GM18873 (cell line): ENCODE data around the gene MTHFR.
"Not testable (repeated sequence)": the region's sequence is repeated elsewhere in the genome, so short reads cannot be mapped to it uniquely, and the experiment has no call there.

Experiments used
- ATAC-seq: cut with Tn5 transposase; IDR thresholded peaks from one replicate; pipeline ENCODE4 v1.9.1; 2021; ENCODE audit warnings: mild to moderate bottlenecking, moderate library complexity, moderate number of reproducible peaks; ENCODE audit not compliant: unreplicated experiment, low FRiP score

MTHFR gene

GRCh38 chr1:11833900-11834299, 28.1 kb upstream of the MTHFR start:
- ATAC-seq: no peak

GRCh38 chr1:11833497-11833896, 27.7 kb upstream of the MTHFR start:
- no peak for ATAC-seq

GRCh38 chr1:11831945-11832725, 26.4 kb upstream of the MTHFR start:
- no peak for ATAC-seq

- ATAC-seq: no peak
These were observed 22.7 kb upstream of the MTHFR start for GRCh38 chr1:11828511-11828910.

GRCh38 chr1:11826946-11827345, 21.2 kb upstream of the MTHFR start:
- no peak for ATAC-seq

GRCh38 chr1:11825131-11825530, 19.4 kb upstream of the MTHFR start:
- no peak for ATAC-seq

- no peak for ATAC-seq
These were observed 17.8 kb upstream of the MTHFR start for GRCh38 chr1:11823366-11824137.

- no peak for ATAC-seq
These were observed 16.3 kb upstream of the MTHFR start for GRCh38 chr1:11822091-11822490.

GRCh38 chr1:11817192-11817591, 11.4 kb upstream of the MTHFR start:
- ATAC-seq: no peak

GRCh38 chr1:11813021-11813420, 7.3 kb upstream of the MTHFR start:
- no peak for ATAC-seq

- no peak for ATAC-seq
These were observed 1.4 kb upstream of the MTHFR start for GRCh38 chr1:11807133-11807532.

- ATAC-seq: peak; percentile 26
These were observed 658 bp upstream of the MTHFR start for GRCh38 chr1:11806307-11806936.

- no peak for ATAC-seq
These were observed 920 bp downstream of the MTHFR start for GRCh38 chr1:11804666-11805421.

- ATAC-seq: not testable (repeated sequence)
These were observed 1.7 kb downstream of the MTHFR start for GRCh38 chr1:11803924-11804665.

- no peak for ATAC-seq
These were observed 2.5 kb downstream of the MTHFR start for GRCh38 chr1:11802973-11803885.

GRCh38 chr1:11802616-11802972, 3.2 kb downstream of the MTHFR start:
- ATAC-seq: no peak

GRCh38 chr1:11800756-11801433, 4.9 kb downstream of the MTHFR start:
- ATAC-seq: no peak

- no peak for ATAC-seq
These were observed 5.4 kb downstream of the MTHFR start for GRCh38 chr1:11800391-11800755.

GRCh38 chr1:11799896-11800295, 5.9 kb downstream of the MTHFR start:
- ATAC-seq: no peak
